CD4-positive, alpha-beta T cell (primary cell): ENCODE results near the gene TSPAN15. TPM values are rescaled to one million over a fixed set of nuclear protein-coding genes. Genes with fewer than 3 reads are reported as not detected.

Experiments
- ATAC-seq: fragments of 200-7000 bp; cut with Tn5 transposase; one replicate; pipeline ENCODE4 v1.10.0; 2022; ENCODE audit warnings: mild to moderate bottlenecking; ENCODE audit not compliant: poor library complexity
- CTCF ChIA-PET: fragments of 350-600 bp; sonication (Branson Sonifier 250); formaldehyde crosslinking; loops from one replicate; lab custom pipeline; 2021; ENCODE audit warnings: antibody characterized with exemption, inconsistent platforms; lab: Charles Lee
- POLR2A ChIA-PET: fragments of 350-600 bp; sonication (Branson Sonifier 250); formaldehyde crosslinking; loops from one replicate; lab custom pipeline; 2021; ENCODE audit warnings: antibody characterized with exemption, inconsistent platforms; lab: Charles Lee
- DNase-seq, 14 experiments: peaks; one replicate each; pipeline ENCODE4 v3.0.0-alpha.2; 2013 to 2020; ENCODE audit warnings: mixed read lengths in 2 of 14
- H3K27ac ChIP-seq, 2 donors: one replicate each; pipeline versions ENCODE4 v1.5.1 to v1.7.0; 2013; ENCODE audit warnings: low read length in 2 of 2, low read depth in 1 of 2, mild to moderate bottlenecking in 1 of 2
- H3K27me3 ChIP-seq, 2 experiments: 1 replicate in 1 of 2; 2 replicates in 1 of 2; pipeline versions ENCODE4 v1.6.1 to v1.7.0; 2013; ENCODE audit warnings: low read length in 2 of 2, control low read depth in 1 of 2, mild to moderate bottlenecking in 1 of 2, moderate library complexity in 1 of 2; ENCODE audit not compliant: insufficient read depth in 2 of 2, control insufficient read depth in 1 of 2
- H3K36me3 ChIP-seq: one replicate; pipeline ENCODE4 v1.6.1; 2013; ENCODE audit warnings: low read length, control low read depth; ENCODE audit not compliant: insufficient read depth
- H3K4me1 ChIP-seq: one replicate; pipeline ENCODE4 v1.6.1; 2013; ENCODE audit warnings: low read length, control low read depth; ENCODE audit not compliant: insufficient read depth
- H3K4me3 ChIP-seq: one replicate; pipeline ENCODE4 v1.5.1; 2013; ENCODE audit warnings: mild to moderate bottlenecking, low read length, moderate library complexity
- H3K9me3 ChIP-seq, 2 experiments: 1 replicate in 1 of 2; 2 replicates in 1 of 2; pipeline versions ENCODE4 v1.6.1 to v1.7.0; 2013; ENCODE audit warnings: low read length in 2 of 2, mild to moderate bottlenecking in 2 of 2, control low read depth in 1 of 2, moderate library complexity in 1 of 2; ENCODE audit not compliant: control insufficient read depth in 1 of 2, insufficient read depth in 1 of 2
- H3K27ac Mint-ChIP-seq: one replicate; pipeline ENCODE4 v1.8.0; 2020; ENCODE audit warnings: mixed read lengths
- H3K27me3 Mint-ChIP-seq: one replicate; pipeline ENCODE4 v1.8.0; 2021; ENCODE audit warnings: mixed read lengths
- H3K36me3 Mint-ChIP-seq: one replicate; pipeline ENCODE4 v1.8.0; 2021; ENCODE audit warnings: low read depth, mixed read lengths
- H3K4me1 Mint-ChIP-seq: one replicate; pipeline ENCODE4 v1.8.0; 2021; ENCODE audit warnings: low read depth, mixed read lengths
- H3K4me3 Mint-ChIP-seq: one replicate; pipeline ENCODE4 v1.8.0; 2020; ENCODE audit warnings: mild to moderate bottlenecking, mixed read lengths
- H3K9me3 Mint-ChIP-seq: one replicate; pipeline ENCODE4 v1.8.0; 2020; ENCODE audit warnings: mixed read lengths
- intact Hi-C, 2 experiments: fragments of 100-400 bp; cut with DNase I in 1 of 2; cut with micrococcal nuclease in 1 of 2; formaldehyde crosslinking; loops; one replicate each; pipeline versions ENCODE4 v1.15.1 to v1.9.0; 2023 to 2025; cut with DNase I, micrococcal nuclease
- total RNA-seq, 174 experiments: library from RNA in 2 of 174; stranded (reverse) in 2 of 174; gene quantifications; one replicate each; pipeline ENCODE4 v1.2.3 and lab custom pipeline; 2021 to 2026
- TF ChIP-seq, protein P1 (sequence below): fragments of 200-600 bp; IDR thresholded peaks from one replicate; pipeline ENCODE4 v1.8.0; 2022; ENCODE audit warnings: antibody characterized with exemption, mild to moderate bottlenecking

The TSPAN15 gene
- total RNA-seq, 2 experiments from 2014 or later: 2.2 to 2.5 TPM

DNA sequence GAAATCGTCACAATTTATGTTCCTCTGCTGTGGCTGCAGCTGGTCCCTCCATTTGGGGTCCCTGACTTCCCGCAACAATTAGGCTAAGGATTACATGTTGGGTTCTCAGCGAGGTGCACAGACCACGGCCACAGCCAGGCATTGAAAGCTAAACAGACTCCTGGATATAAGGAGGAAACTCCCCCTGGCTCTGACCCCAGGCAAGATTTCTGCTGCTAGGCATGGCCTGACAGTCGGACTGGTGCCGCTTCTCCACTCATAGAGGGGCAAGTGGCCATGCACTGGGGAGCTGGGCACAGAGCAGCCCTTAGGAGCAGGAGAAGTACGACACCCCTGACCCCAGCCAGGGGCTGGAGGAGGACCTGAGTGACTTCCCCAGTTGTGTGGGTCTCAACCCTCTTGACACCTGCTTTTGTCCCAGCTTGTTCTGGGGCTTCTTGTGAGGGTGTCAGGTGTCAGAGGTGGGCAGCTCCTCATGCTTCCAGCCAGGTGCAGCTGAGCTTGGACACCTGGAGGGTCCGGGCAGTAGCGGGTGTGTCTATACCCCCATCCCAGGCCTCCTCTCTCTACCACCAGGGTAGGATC, 38.3 kb downstream of the TSPAN15 start:
- no peaks in the 10 kb centered on the region for H3K4me1 Mint-ChIP-seq
- TF ChIP-seq, protein P1, sequence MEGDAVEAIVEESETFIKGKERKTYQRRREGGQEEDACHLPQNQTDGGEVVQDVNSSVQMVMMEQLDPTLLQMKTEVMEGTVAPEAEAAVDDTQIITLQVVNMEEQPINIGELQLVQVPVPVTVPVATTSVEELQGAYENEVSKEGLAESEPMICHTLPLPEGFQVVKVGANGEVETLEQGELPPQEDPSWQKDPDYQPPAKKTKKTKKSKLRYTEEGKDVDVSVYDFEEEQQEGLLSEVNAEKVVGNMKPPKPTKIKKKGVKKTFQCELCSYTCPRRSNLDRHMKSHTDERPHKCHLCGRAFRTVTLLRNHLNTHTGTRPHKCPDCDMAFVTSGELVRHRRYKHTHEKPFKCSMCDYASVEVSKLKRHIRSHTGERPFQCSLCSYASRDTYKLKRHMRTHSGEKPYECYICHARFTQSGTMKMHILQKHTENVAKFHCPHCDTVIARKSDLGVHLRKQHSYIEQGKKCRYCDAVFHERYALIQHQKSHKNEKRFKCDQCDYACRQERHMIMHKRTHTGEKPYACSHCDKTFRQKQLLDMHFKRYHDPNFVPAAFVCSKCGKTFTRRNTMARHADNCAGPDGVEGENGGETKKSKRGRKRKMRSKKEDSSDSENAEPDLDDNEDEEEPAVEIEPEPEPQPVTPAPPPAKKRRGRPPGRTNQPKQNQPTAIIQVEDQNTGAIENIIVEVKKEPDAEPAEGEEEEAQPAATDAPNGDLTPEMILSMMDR: no peak
- no peaks in the 10 kb centered on the region for H3K36me3 Mint-ChIP-seq
- ATAC-seq: no peak
- Histone ChIP-seq H3K9me3 (peaks cover 6 to 24% of the 10 kb centered on the region in 2 experiments), H3K27me3 (no peaks in the 10 kb centered on the region), H3K4me1 (peaks cover 10% of the 10 kb centered on the region), H3K36me3 (no peaks in the 10 kb centered on the region), H3K4me3 (no peak overlapping the region), H3K27ac (no peak overlapping the region)
- H3K9me3 Mint-ChIP-seq: peaks cover 3% of the 10 kb centered on the region
- H3K4me3 Mint-ChIP-seq: no peak overlapping the region
- peak in 1 of 14 experiments; percentile 12 for DNase-seq
- CTCF ChIA-PET: no interaction called here
- no peak overlapping the region for H3K27ac Mint-ChIP-seq
- POLR2A ChIA-PET: no interaction called here
- intact Hi-C loops: no loop called here
- H3K27me3 Mint-ChIP-seq: no peaks in the 10 kb centered on the region

DNA sequence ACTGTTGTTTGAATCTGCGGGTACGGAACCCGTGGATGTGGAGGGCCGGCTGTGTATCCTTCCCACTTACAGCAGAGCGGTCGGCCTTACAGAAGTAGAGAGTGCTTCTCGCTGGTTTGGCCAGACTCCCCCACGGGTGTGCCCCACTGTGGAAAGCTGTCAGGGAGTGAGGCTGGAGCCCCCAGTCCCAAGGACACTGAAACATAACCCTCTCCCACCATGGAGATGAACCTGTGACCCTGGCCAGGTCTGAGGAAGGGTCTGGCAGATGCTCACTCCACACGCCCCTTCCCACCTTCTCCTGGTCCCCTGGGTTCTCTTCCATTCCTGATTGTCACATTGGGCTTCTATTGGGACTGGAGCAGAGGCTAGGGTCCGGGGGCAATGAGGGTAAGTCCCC, 39.6 kb downstream of the TSPAN15 start:
- Mint-ChIP-seq H3K4me3 (no peak overlapping the region), H3K36me3 (no peaks in the 10 kb centered on the region), H3K27ac (no peak overlapping the region), H3K27me3 (no peaks in the 10 kb centered on the region), H3K4me1 (no peaks in the 10 kb centered on the region), H3K9me3 (peaks cover 3% of the 10 kb centered on the region)
- peaks cover 10% of the 10 kb centered on the region for H3K4me1 ChIP-seq
- H3K27me3 ChIP-seq: no peaks in the 10 kb centered on the region
- ATAC-seq (no peak), DNase-seq (peak in 1 of 14 experiments; percentile 28)
- H3K9me3 ChIP-seq: peaks cover 6 to 24% of the 10 kb centered on the region in 2 experiments
- CTCF ChIA-PET: no interaction called here
- H3K4me3 ChIP-seq: no peak overlapping the region
- no peaks in the 10 kb centered on the region for H3K36me3 ChIP-seq
- TF ChIP-seq, protein P1: no peak
- POLR2A ChIA-PET: no interaction called here
- no peak overlapping the region for H3K27ac ChIP-seq
- intact Hi-C loops: no loop called here

DNA sequence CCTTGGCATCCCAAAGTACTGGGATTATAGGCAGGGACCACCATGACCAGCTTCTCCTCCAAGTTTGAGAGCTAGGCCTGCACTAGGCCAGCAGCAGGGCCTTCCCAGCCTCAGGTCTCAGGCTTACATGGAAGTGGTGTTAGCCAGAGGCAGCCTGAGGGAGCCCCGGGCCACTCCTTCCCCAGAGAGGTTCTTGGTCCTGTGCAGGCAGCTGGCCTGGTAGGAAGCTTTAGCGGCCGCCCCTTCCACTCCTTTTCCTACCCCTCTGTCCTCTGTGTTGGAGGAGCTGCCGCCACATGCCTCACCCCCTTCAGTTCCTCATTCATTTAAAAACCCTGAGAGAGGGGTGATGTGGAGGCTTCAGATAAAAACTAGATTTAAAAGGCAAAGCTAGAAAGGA, 40.3 kb downstream of the TSPAN15 start:
- CTCF ChIA-PET: no interaction called here

More for the DNA sequence above, 40.3 kb downstream of the TSPAN15 start:
- no peaks in the 10 kb centered on the region for H3K36me3 ChIP-seq
- H3K9me3 ChIP-seq: peaks cover 6 to 24% of the 10 kb centered on the region in 2 experiments
- DNase-seq (peak in 1 of 14 experiments; percentile 6), ATAC-seq (no peak)
- POLR2A ChIA-PET: no interaction called here
- H3K27ac Mint-ChIP-seq: no peak overlapping the region
- TF ChIP-seq, protein P1: no peak
- H3K27me3 ChIP-seq: no peaks in the 10 kb centered on the region
- peaks cover 3% of the 10 kb centered on the region for H3K9me3 Mint-ChIP-seq
- no peak overlapping the region for H3K4me3 ChIP-seq
- H3K27ac ChIP-seq: no peak overlapping the region
- no peak overlapping the region for H3K4me3 Mint-ChIP-seq
- peaks cover 10% of the 10 kb centered on the region for H3K4me1 ChIP-seq
- no peaks in the 10 kb centered on the region for H3K4me1 Mint-ChIP-seq
- no peaks in the 10 kb centered on the region for H3K36me3 Mint-ChIP-seq
- no peaks in the 10 kb centered on the region for H3K27me3 Mint-ChIP-seq
- intact Hi-C loops: no loop called here
